ENCODE results near the gene ZMYND11. TPM values are rescaled to one million over a fixed set of nuclear protein-coding genes. Genes with fewer than 3 reads are reported as not detected.
"Not testable (repeated sequence)": the region's sequence is repeated elsewhere in the genome, so short reads cannot be mapped to it uniquely, and the experiment has no call there.

Gene ZMYND11
- polyA plus RNA-seq, 3 donors = 7.0 to 11.8 (median 8.8) TPM

DNA sequence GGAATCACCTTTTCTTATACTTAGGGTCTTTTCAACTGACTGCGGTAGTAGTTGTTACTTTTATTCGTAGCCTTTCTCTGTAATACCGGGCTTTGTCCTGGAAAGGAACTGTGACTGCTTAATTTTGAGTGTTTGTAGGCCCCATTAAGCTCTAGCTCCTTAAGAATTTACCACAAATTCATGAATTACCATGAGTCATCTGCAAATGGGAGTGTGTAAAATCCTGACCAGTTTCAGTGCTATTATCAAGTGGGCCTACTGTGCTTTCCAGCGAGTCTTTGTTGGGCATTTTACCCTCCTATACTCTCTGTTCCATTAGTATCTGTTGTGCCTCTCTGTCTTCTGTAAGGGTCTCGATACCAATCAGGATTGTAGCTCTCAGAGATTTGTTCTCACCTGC is 49.7 kb downstream of the ZMYND11 start:
- Histone ChIP-seq H3K9me3 (replicated peaks in 1 of 2; ENCODE audit: control insufficient read depth in 1 of 2, insufficient read depth in 1 of 2, low read length in 2 of 2) (peaks cover 2 to 14% of the 10 kb centered on the region in 2 donors), H3K27me3 (ENCODE audit: control insufficient read depth in 2 of 2, insufficient read depth in 2 of 2, low read length in 2 of 2) (no peaks in the 10 kb centered on the region), H3K79me2 (ENCODE audit: insufficient read depth, low read length) (no peaks in the 10 kb centered on the region), H2AFZ (ENCODE audit: insufficient read depth, low read depth, low read length, poor library complexity, severe bottlenecking) (no peak overlapping the region), H3K4me2 (replicated peaks; ENCODE audit: extremely low read depth, low read length, poor library complexity, severe bottlenecking) (no peak overlapping the region), H3K36me3 (replicated peaks in 1 of 2; ENCODE audit: control insufficient read depth in 1 of 2, insufficient read depth in 2 of 2, low read length in 2 of 2) (peaks cover 3 to 23% of the 10 kb centered on the region in 2 donors), H3K9ac (ENCODE audit: insufficient read depth, low read length, poor library complexity, severe bottlenecking) (no peak overlapping the region), H3K27ac (ENCODE audit: low read depth in 1 of 2, low read length in 2 of 2) (no peak overlapping the region), H4K20me1 (ENCODE audit: insufficient read depth, low read length) (no peaks in the 10 kb centered on the region), H3K4me1 (ENCODE audit: control insufficient read depth in 1 of 2, insufficient read depth in 2 of 2, low read length in 2 of 2) (no peaks in the 10 kb centered on the region), H3K4me3 (replicated peaks in 1 of 3; ENCODE audit: low read depth in 2 of 3, low read length in 3 of 3) (no peak overlapping the region)
- TF ChIP-seq, protein P1, sequence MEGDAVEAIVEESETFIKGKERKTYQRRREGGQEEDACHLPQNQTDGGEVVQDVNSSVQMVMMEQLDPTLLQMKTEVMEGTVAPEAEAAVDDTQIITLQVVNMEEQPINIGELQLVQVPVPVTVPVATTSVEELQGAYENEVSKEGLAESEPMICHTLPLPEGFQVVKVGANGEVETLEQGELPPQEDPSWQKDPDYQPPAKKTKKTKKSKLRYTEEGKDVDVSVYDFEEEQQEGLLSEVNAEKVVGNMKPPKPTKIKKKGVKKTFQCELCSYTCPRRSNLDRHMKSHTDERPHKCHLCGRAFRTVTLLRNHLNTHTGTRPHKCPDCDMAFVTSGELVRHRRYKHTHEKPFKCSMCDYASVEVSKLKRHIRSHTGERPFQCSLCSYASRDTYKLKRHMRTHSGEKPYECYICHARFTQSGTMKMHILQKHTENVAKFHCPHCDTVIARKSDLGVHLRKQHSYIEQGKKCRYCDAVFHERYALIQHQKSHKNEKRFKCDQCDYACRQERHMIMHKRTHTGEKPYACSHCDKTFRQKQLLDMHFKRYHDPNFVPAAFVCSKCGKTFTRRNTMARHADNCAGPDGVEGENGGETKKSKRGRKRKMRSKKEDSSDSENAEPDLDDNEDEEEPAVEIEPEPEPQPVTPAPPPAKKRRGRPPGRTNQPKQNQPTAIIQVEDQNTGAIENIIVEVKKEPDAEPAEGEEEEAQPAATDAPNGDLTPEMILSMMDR (IDR thresholded peaks at IDR 0.05) = no peak
- H3K36me3 Mint-ChIP-seq = peaks cover 36 to 51% of the 10 kb centered on the region in 2 donors
- no peak overlapping the region for H3K27ac Mint-ChIP-seq
- H3K4me1 Mint-ChIP-seq = peaks cover 2% of the 10 kb centered on the region
- peaks cover 5 to 20% (median 9%) of the 10 kb centered on the region in 7 donors for H3K9me3 Mint-ChIP-seq
- no peaks in the 10 kb centered on the region for H3K27me3 Mint-ChIP-seq (ENCODE audit: low read depth in 3 of 3)
- intact Hi-C loops (cut with micrococcal nuclease) = no loop called here
- WGBS (ENCODE audit: insufficient coverage) = no CpG with 5 or more reads among the region's 5 CpGs
- H3K4me3 Mint-ChIP-seq = no peak overlapping the region
- no peak for DNase-seq

DNA sequence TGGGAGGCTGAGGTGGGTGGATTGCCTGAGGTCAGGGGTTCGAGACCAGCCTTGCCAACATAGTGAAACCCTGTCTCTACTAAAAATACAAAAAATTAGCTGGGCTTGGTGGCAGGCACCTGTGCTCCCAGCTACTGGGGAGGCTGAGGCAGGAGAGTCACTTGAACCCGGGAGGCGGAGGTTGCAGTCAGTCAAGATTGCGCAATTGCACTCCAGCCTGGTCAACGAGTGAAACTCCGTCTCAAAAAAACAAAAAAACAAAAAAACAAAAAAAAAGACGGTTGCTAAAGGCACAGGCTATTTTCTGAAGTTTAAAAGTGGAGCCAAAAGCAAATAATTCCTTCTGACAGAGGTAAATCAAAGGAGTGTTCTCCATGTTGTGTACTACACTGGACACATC is 50.3 kb downstream of the ZMYND11 start:
- peaks cover 40 to 44% of the 10 kb centered on the region in 2 donors for H3K36me3 Mint-ChIP-seq

More for the DNA sequence above, 50.3 kb downstream of the ZMYND11 start:
- H3K4me1 ChIP-seq (ENCODE audit: control insufficient read depth in 1 of 2, insufficient read depth in 2 of 2, low read length in 2 of 2); H3K27me3 ChIP-seq (ENCODE audit: control insufficient read depth in 2 of 2, insufficient read depth in 2 of 2, low read length in 2 of 2); H3K9ac ChIP-seq (ENCODE audit: insufficient read depth, low read length, poor library complexity, severe bottlenecking); H3K27ac ChIP-seq (ENCODE audit: low read depth in 1 of 2, low read length in 2 of 2); H3K27ac Mint-ChIP-seq; H3K4me2 ChIP-seq (replicated peaks; ENCODE audit: extremely low read depth, low read length, poor library complexity, severe bottlenecking); intact Hi-C loops (cut with micrococcal nuclease); H3K4me3 ChIP-seq (replicated peaks in 1 of 3; ENCODE audit: low read depth in 2 of 3, low read length in 3 of 3); H3K4me3 Mint-ChIP-seq; H2AFZ ChIP-seq (ENCODE audit: insufficient read depth, low read depth, low read length, poor library complexity, severe bottlenecking); H3K4me1 Mint-ChIP-seq; DNase-seq; H3K79me2 ChIP-seq (ENCODE audit: insufficient read depth, low read length); H3K27me3 Mint-ChIP-seq (ENCODE audit: low read depth in 3 of 3); H4K20me1 ChIP-seq (ENCODE audit: insufficient read depth, low read length): not testable (repeated sequence)
- peaks cover 3 to 23% of the 10 kb centered on the region in 2 donors for H3K36me3 ChIP-seq (replicated peaks in 1 of 2; ENCODE audit: control insufficient read depth in 1 of 2, insufficient read depth in 2 of 2, low read length in 2 of 2)
- H3K9me3 Mint-ChIP-seq = peaks cover 5 to 20% (median 9%) of the 10 kb centered on the region in 7 donors
- H3K9me3 ChIP-seq (replicated peaks in 1 of 2; ENCODE audit: control insufficient read depth in 1 of 2, insufficient read depth in 1 of 2, low read length in 2 of 2) = peaks cover 2 to 14% of the 10 kb centered on the region in 2 donors
- WGBS (ENCODE audit: insufficient coverage) = no CpG with 5 or more reads among the region's 7 CpGs
